HFF-Myc (cell line): ENCODE results near the gene COA7.

Experiments used
- DNase-seq: peaks from one replicate; pipeline ENCODE4 v3.0.0-alpha.2; 2011; ENCODE audit warnings: low read depth; ENCODE audit errors: extremely low read depth
- H3K4me3 ChIP-seq: replicated peaks from 2 replicates; pipeline ENCODE4 v1.5.1; 2011; ENCODE audit warnings: low read depth, mild to moderate bottlenecking, control low read depth, low read length
- CTCF ChIP-seq: IDR thresholded peaks from 2 replicates; pipeline ENCODE4 v1.5.1; 2012; ENCODE audit warnings: mild to moderate bottlenecking, low read depth, low read length, control low read depth; ENCODE audit errors: missing control alignments

The COA7 gene

GRCh38 chr1:52653207-52653849 is 44.8 kb downstream of the COA7 start:
- DNase-seq: no peak
- no peak for TF ChIP-seq CTCF
- H3K4me3 ChIP-seq: no peak overlapping the region

- DNase-seq: no peak
- H3K4me3 ChIP-seq: no peak overlapping the region
- no peak for TF ChIP-seq CTCF
These were observed 46.2 kb downstream of the COA7 start for GRCh38 chr1:52651904-52652303.

- H3K4me3 ChIP-seq: no peak overlapping the region
- no peak for TF ChIP-seq CTCF
- DNase-seq: no peak
These were observed 52.9 kb downstream of the COA7 start for GRCh38 chr1:52645261-52645660.

- no peak for DNase-seq
- no peak for TF ChIP-seq CTCF
- H3K4me3 ChIP-seq: no peak overlapping the region
These were observed 56.8 kb downstream of the COA7 start for GRCh38 chr1:52641307-52641706.

DNA sequence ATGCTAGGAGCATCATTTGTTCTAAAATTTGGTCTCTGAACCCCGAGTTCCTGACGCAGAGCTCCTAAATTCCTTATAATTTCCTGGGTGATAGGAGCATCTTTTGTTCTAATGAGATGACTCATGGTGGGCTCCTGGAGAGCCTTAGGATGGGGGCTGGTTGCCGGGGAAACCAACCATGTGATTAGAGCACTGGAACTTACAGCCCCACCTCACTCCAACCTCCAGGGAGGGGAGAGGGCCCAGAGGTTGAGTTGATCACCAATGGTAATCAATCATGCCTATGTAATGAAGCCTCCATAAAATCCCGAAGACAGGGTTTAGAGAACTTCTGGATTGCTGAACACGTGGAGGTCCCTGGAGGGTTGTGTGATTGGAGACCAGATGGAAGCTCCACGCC is 57.5 kb downstream of the COA7 start:
- no peak for DNase-seq
- TF ChIP-seq CTCF: no peak
- H3K4me3 ChIP-seq: no peak overlapping the region

DNA sequence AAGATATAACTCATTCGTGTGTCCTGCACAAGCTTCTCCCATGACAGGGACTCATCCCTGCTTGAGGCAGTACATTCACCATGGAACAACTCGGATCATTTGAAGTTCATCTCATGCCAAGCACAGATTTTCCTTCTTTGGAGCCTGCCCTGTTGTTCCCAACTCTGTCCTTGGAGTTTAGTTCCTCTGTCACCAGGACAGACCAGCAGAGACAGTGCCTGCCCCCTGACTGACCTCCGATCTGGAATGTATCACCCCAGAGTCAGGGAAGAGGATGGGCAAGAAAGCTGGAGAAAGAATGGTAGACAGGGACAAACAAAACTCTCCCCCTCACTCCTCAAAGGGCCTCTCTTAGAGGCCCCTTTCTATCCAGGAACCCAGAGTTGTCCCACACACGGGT is 60.2 kb downstream of the COA7 start:
- DNase-seq: no peak
- no peak for TF ChIP-seq CTCF
- no peak overlapping the region for H3K4me3 ChIP-seq
